ENCODE results near the gene HDAC4. TPM values are rescaled to one million over a fixed set of nuclear protein-coding genes. Genes with fewer than 3 reads are reported as not detected.
A peak's percentile ranks its signal among the peaks of the same experiment; 100 is the strongest.

The HDAC4 gene
- total RNA-seq, 1 donor from 2014 or later, result 65.7 TPM

DNA sequence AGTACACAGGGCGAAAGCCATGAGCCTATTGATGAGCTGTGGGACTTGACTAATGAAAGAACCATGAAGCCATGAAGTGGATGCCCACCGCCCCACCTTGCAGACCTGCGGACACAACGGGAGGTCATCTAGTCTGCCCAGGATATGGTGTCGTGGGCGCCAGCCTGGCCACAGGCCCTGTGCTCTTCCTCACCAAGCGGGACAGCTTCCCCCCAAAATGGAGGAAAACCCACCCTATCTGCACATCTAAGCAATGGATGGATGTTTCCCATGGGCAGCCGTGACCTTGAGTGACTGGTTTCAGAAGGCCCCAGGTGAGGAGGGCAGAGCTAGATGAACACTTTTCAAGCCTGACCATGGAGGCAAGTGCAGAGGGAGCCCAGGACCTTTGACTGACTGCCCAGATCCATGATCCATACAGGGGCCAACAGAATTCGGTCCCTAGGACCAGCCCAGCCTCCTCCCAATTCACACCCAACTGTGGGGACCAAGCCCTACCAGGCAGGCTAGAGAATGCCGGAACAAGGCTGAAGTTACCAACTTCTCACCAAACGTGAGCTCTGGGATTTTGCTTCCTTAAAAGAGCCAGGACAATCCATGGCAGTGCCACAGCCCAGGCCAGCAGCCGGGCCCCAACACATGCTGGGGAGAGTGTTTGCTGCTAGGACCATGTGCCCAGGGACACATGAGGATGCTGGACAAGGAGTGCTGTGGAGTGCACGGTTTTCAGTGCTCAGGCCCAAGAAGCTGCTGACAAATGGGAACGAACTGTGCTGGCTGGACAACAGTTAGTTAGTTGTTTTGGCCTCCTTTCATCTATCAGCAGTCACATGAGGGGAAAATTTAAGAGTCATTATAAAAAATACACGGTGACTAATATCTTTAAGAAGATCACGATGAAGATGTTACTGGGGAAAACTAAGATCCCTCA, 249.4 kb downstream of the HDAC4 start:
- H3K27ac ChIP-seq, result peak overlapping the region; percentile 28 to 37
- H3K9me3 ChIP-seq, result no peaks in the 10 kb centered on the region
- H3K4me3 ChIP-seq, result no peak overlapping the region
- TF ChIP-seq, protein P1, sequence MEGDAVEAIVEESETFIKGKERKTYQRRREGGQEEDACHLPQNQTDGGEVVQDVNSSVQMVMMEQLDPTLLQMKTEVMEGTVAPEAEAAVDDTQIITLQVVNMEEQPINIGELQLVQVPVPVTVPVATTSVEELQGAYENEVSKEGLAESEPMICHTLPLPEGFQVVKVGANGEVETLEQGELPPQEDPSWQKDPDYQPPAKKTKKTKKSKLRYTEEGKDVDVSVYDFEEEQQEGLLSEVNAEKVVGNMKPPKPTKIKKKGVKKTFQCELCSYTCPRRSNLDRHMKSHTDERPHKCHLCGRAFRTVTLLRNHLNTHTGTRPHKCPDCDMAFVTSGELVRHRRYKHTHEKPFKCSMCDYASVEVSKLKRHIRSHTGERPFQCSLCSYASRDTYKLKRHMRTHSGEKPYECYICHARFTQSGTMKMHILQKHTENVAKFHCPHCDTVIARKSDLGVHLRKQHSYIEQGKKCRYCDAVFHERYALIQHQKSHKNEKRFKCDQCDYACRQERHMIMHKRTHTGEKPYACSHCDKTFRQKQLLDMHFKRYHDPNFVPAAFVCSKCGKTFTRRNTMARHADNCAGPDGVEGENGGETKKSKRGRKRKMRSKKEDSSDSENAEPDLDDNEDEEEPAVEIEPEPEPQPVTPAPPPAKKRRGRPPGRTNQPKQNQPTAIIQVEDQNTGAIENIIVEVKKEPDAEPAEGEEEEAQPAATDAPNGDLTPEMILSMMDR (IDR thresholded peaks at IDR 0.05), result no peak
- no peaks in the 10 kb centered on the region for H3K27me3 ChIP-seq
- peak in 1 of 2 donors; percentile 69 for DNase-seq (ENCODE audit: low spot score in 2 of 2)
- intact Hi-C loops (cut with DNase I), result no loop called here
- no peaks in the 10 kb centered on the region for H3K4me1 ChIP-seq
- peaks cover 5 to 46% of the 10 kb centered on the region in 2 donors for H3K36me3 ChIP-seq

DNA sequence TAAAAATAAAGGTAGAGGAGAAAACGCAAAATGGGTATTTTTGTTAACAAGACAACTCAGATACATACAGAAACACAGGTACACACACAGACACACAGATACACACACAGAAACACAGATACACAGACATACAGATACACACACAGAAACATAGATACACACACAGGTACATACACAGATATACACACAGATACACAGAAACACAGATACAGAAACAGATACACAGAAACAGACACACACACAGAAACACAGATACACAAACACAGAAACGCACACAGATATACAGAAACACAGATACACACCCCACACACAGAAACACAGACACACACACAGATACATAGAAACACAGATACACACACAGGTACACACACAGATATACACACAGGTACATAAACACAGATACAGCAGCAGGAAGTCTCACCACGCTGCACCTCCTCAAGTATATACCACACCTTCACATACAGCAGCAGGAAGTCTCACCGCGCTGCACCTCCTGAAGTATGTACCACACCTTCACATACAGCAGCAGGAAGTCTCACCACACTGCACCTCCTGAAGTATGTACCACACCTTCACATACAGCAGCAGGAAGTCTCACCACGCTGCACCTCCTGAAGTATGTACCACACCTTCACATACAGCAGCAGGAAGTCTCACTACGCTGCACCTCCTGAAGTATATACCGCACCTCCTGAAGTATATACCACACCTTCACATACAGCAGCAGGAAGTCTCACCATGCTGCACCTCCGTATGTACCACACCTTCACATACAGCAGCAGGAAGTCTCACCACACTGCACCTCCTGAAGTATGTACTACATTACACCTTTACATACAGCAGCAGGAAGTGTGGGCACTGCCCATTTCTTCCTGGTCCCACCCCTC, 250.5 kb downstream of the HDAC4 start:
- Histone ChIP-seq H3K27me3 (no peaks in the 10 kb centered on the region), H3K9me3 (no peaks in the 10 kb centered on the region), H3K27ac (peak overlapping the region in 1 of 2 donors; percentile 28), H3K4me1 (no peaks in the 10 kb centered on the region), H3K36me3 (peaks cover 0 to 35% of the 10 kb centered on the region in 2 donors), H3K4me3 (no peak overlapping the region)
- TF ChIP-seq, protein P1 (IDR thresholded peaks at IDR 0.05), result no peak
- peak in 1 of 2 donors; percentile 54 for DNase-seq (ENCODE audit: low spot score in 2 of 2)
- intact Hi-C loops (cut with DNase I), result no loop called here

DNA sequence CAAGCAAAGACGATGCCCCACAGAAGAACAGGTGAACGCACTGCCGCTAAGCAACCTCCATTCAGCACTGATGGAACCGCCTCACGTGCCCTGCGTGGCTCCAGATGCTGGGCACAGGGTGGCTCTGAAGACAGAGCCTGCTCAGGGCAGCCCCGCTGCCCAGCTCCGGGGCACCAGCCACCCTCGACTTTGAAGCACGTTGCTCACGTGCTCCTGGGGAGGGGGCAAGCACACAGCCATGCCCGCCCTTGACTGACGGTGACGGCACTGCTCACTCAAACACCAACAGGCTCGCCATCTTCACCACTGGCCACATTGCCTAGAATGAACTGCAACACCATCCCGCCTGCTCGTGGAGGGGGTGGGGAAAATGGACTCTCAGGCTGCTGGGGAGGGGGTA, 251.3 kb downstream of the HDAC4 start:
- intact Hi-C loops (cut with DNase I), result loop anchor here (10.0 kb wide), 1 partner anchor 845 kb away; no protein-coding TSS in a partner anchor
- Histone ChIP-seq H3K27ac (no peak overlapping the region), H3K27me3 (no peaks in the 10 kb centered on the region), H3K4me3 (no peak overlapping the region), H3K9me3 (no peaks in the 10 kb centered on the region), H3K4me1 (no peaks in the 10 kb centered on the region), H3K36me3 (peaks cover 0 to 29% of the 10 kb centered on the region in 2 donors)
- peak in 1 of 2 donors; percentile 35 for DNase-seq (ENCODE audit: low spot score in 2 of 2)
- TF ChIP-seq, protein P1 (IDR thresholded peaks at IDR 0.05), result no peak

DNA sequence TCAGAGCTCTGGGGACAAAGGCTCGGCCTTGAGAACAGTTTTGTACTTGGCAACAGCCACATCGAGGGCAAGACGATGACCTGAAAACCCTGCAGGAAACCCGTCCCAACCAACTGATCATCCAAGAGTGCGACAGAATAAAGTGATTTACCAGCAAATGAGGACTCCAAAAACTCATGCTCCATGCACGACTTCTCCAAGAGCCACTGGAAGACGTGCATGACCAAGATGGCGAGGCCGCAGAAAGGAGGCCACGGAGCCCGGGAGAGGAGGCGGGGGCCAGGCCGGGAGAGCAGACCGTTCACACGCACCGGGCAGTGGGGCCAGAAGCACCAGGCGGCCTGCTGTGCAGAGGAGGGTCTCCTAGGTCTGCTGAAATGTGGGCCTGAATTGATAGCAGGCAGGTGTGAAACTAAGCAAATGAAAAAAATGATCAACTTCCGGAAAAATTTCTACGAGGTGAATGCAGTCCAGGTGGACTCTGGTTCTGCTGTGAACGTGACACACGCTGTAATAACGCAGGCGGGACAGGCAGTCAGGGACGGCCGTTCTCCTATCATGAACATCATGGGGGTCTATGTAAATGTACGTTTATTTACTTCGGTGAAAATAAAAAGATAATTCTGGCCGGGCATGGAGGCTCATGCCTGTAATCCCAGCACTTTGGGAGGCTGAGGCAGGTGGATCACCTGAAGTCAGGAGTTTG, 252.2 kb downstream of the HDAC4 start:
- TF ChIP-seq, protein P1 (IDR thresholded peaks at IDR 0.05), result no peak
- Histone ChIP-seq H3K27me3 (no peaks in the 10 kb centered on the region), H3K4me1 (no peaks in the 10 kb centered on the region), H3K9me3 (no peaks in the 10 kb centered on the region), H3K4me3 (no peak overlapping the region), H3K36me3 (peaks cover 0 to 24% of the 10 kb centered on the region in 2 donors), H3K27ac (no peak overlapping the region)
- intact Hi-C loops (cut with DNase I), result loop anchor here (10.0 kb wide), 1 partner anchor 846 kb away; no protein-coding TSS in a partner anchor
- no peak for DNase-seq (ENCODE audit: low spot score in 2 of 2)

DNA sequence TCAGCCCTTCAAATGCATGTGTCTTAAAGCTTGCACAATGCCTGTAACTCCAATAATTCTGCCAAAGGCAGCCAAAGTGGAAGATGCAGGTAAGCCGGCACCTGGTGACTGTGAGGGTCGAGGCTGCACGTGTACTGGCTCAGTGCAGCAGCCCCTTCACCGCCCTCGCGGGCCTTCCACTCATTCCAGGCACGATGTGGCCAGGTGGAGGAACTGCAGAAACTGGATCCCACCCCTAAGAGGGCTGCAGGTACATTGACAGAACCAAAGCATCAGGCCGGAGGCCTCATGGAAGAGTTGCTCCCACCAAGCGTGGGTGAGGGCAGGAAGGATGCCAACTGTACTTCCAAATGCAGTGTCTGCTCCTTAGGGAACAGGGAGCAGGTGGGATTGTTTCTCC, 253.4 kb downstream of the HDAC4 start:
- Histone ChIP-seq H3K27me3 (no peaks in the 10 kb centered on the region), H3K4me3 (no peak overlapping the region), H3K9me3 (no peaks in the 10 kb centered on the region), H3K4me1 (no peaks in the 10 kb centered on the region), H3K36me3 (peaks cover 0 to 22% of the 10 kb centered on the region in 2 donors), H3K27ac (no peak overlapping the region)
- intact Hi-C loops (cut with DNase I), result loop anchor here (10.0 kb wide), 1 partner anchor 847 kb away; no protein-coding TSS in a partner anchor
- no peak for DNase-seq (ENCODE audit: low spot score in 2 of 2)
- TF ChIP-seq, protein P1 (IDR thresholded peaks at IDR 0.05), result no peak
